A549 (cell line): ENCODE results near the gene LMAN1.

ENCODE experiments used
- CHD4 ChIP-seq: fragments of 200-600 bp; sonication (generic); IDR thresholded peaks from 2 replicates; pipeline ENCODE4 v1.6.1; 2016; ENCODE audit warnings: antibody characterized with exemption, mild to moderate bottlenecking, borderline replicate concordance
- CTCF ChIP-seq: fragments of >200 bp; sonication (Bioruptor Twin); formaldehyde crosslinking; IDR thresholded peaks from 3 replicates; pipeline ENCODE4 v1.5.1; 2016
- EP300 ChIP-seq, 2 experiments: fragments of >200 bp; sonication (Bioruptor Twin); formaldehyde crosslinking; IDR thresholded peaks; 2 replicates in 1 of 2; 3 replicates in 1 of 2; pipeline ENCODE4 v1.6.1; 2016 to 2017
- MAX ChIP-seq: IDR thresholded peaks from 2 replicates; pipeline ENCODE4 v1.6.1; 2012
- RCOR1 ChIP-seq: fragments of 150-350 bp; IDR thresholded peaks from 2 replicates; pipeline ENCODE4 v1.6.1; 2014; ENCODE audit warnings: antibody characterized with exemption, low read length, low read depth
- USF2 ChIP-seq: fragments of 450-650 bp; IDR thresholded peaks from 2 replicates; pipeline ENCODE4 v1.6.1; 2014; ENCODE audit warnings: antibody characterized with exemption

GRCh38 chr18:59376351-59376935 is 17.4 kb upstream of the LMAN1 start:
- TF ChIP-seq CTCF (no peak), USF2 (no peak), EP300 (IDR thresholded peaks at IDR 0.05) (no peak), MAX (no peak), RCOR1 (no peak), CHD4 (no peak)
